PC-3 (cell line): ENCODE results near the gene TMEM181. TPM values are rescaled to one million over a fixed set of nuclear protein-coding genes. Genes with fewer than 3 reads are reported as not detected.
"Not testable (repeated sequence)": the region's sequence is repeated elsewhere in the genome, so short reads cannot be mapped to it uniquely, and the experiment has no call there.

Experiments used
- ATAC-seq: fragments of 200-7000 bp; cut with Tn5 transposase; 2 replicates; pipeline ENCODE4 v1.9.1; 2020; ENCODE audit warnings: mild to moderate bottlenecking, moderate library complexity
- BruUV-seq: library from RNA; stranded (reverse); fragments of 400-500 nt; replicated peaks from 2 replicates; lab custom pipeline; 2021; lab: Mats Ljungman, UMichigan
- CTCF ChIA-PET: fragments of 300-600 bp; sonication (Branson Sonifier 250); formaldehyde crosslinking; loops from one replicate; lab custom pipeline; 2022; ENCODE audit warnings: antibody characterized with exemption; lab: Charles Lee
- POLR2A ChIA-PET: fragments of 300-600 bp; sonication (Branson Sonifier 250); formaldehyde crosslinking; loops from one replicate; lab custom pipeline; 2022; ENCODE audit warnings: antibody characterized with exemption; ENCODE audit not compliant: unreplicated experiment; lab: Charles Lee
- DNase-seq: peaks from one replicate; pipeline ENCODE4 v3.0.0-alpha.2; 2015
- H2AFZ ChIP-seq: fragments of 300-600 bp; sonication (generic); 2 replicates; pipeline ENCODE4 v1.6.0; 2016; ENCODE audit warnings: antibody characterized with exemption, low read length
- H3F3A ChIP-seq: fragments of 300-600 bp; sonication (generic); one replicate; pipeline ENCODE4 v1.6.0; 2017; ENCODE audit warnings: antibody characterized with exemption, low read length, control low read depth, mild to moderate bottlenecking; ENCODE audit not compliant: unreplicated experiment
- H3K27ac ChIP-seq: fragments of 300-600 bp; sonication (generic); 2 replicates; pipeline ENCODE4 v1.5.1; 2016; ENCODE audit warnings: mild to moderate bottlenecking, low read length
- H3K27me3 ChIP-seq: fragments of 300-600 bp; sonication (generic); 2 replicates; pipeline ENCODE4 v1.6.1; 2016; ENCODE audit warnings: low read length, mixed read lengths
- H3K36me3 ChIP-seq: fragments of 300-600 bp; sonication (generic); 2 replicates; pipeline ENCODE4 v1.6.1; 2016; ENCODE audit warnings: low read depth, mixed run types, low read length, mixed read lengths
- H3K4me1 ChIP-seq: fragments of 300-600 bp; sonication (generic); 2 replicates; pipeline ENCODE4 v1.5.1; 2016; ENCODE audit warnings: low read length; ENCODE audit not compliant: insufficient read depth
- H3K4me2 ChIP-seq: fragments of 300-600 bp; sonication (generic); 2 replicates; pipeline ENCODE4 v1.6.0; 2016; ENCODE audit warnings: low read length
- H3K4me3 ChIP-seq: fragments of 300-600 bp; sonication (generic); 2 replicates; pipeline ENCODE4 v1.5.1; 2016; ENCODE audit warnings: mild to moderate bottlenecking, low read length, mixed read lengths
- H3K79me2 ChIP-seq: fragments of 300-600 bp; sonication (generic); 2 replicates; pipeline ENCODE4 v1.6.1; 2017; ENCODE audit warnings: low read length, mixed read lengths
- H3K9ac ChIP-seq: fragments of 300-600 bp; sonication (generic); 2 replicates; pipeline ENCODE4 v1.6.0; 2016; ENCODE audit warnings: mild to moderate bottlenecking, low read length
- H3K9me2 ChIP-seq: fragments of 300-600 bp; sonication (generic); replicated peaks from 2 replicates; pipeline ENCODE4 v1.6.1; 2016; ENCODE audit warnings: mixed run types, low read length, mixed read lengths
- H3K9me3 ChIP-seq: fragments of 300-600 bp; sonication (generic); 2 replicates; pipeline ENCODE4 v1.6.1; 2016; ENCODE audit warnings: low read length, mixed read lengths
- H4K20me1 ChIP-seq: fragments of 300-600 bp; sonication (generic); 2 replicates; pipeline ENCODE4 v1.6.1; 2016; ENCODE audit warnings: low read length, mixed read lengths
- EZH2 ChIP-seq: fragments of 300-600 bp; sonication (generic); IDR thresholded peaks from one replicate; pipeline ENCODE4 v1.6.1; 2017; ENCODE audit warnings: antibody characterized with exemption, mild to moderate bottlenecking, low read length; ENCODE audit not compliant: unreplicated experiment
- EZH2phosphoT487 ChIP-seq: fragments of 300-600 bp; sonication (generic); IDR thresholded peaks from 2 replicates; pipeline ENCODE4 v1.6.1; 2018; ENCODE audit warnings: mild to moderate bottlenecking, antibody characterized with exemption, low read length, borderline replicate concordance
- intact Hi-C: fragments of 100-400 bp; cut with micrococcal nuclease; formaldehyde crosslinking; loops from 2 replicates; pipeline ENCODE4 v1.9.0; 2023
- total RNA-seq: library from RNA; depleted of rRNA; stranded (reverse); fragments of >200 nt; gene quantifications from 2 replicates; pipeline ENCODE4 v1.2.3, GENCODE V29; 2014
- TF ChIP-seq, protein P1 (sequence below): fragments of 300-600 bp; sonication (generic); conservative IDR thresholded peaks from 2 replicates; pipeline ENCODE4 v1.5.1; 2017; ENCODE audit warnings: antibody characterized with exemption, low read depth, mild to moderate bottlenecking, low read length

TMEM181 gene
- total RNA-seq, 1 experiment from 2014 or later, result 13.7 TPM

DNA sequence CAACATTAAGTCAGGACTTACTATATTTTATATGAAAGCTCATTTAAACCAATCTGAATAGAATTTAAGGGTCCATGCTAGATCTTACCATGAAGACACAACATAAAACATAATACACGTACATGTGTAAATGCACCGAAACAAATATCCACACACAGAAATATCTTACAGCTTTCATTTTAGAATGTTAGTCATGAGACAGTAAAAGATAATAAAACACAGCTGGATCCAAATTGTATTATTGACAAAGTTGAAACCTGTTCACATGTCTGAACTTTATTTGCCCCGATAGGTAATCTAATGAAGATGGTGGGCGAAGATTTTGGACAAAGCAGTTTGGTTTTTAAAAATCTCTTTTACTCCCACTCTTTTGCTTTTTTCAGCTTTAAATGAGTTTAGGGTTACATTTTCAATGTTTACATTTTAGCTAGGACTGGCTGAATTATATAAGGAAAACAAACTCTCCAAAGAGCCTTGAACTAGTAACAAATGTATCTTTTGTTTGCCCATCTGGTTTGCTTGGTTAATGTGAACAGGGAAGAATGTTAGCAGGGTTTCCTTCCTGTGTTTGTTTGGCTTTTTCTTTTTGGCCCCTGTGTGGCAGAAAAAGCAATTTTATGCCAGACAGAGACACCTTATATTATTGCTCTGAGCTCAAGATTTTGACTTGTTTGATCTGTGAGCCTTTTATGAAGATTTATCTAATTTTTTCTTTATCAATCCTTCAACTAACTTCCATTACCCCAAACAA is 5.1 kb upstream of the TMEM181 start:
- Histone ChIP-seq H3K9me3 (no peaks in the 10 kb centered on the region), H3K27me3 (no peaks in the 10 kb centered on the region), H4K20me1 (no peaks in the 10 kb centered on the region), H3K36me3 (no peaks in the 10 kb centered on the region), H3K4me1 (peaks cover 3% of the 10 kb centered on the region; the same call in 1 of the 2 replicates), H3K27ac (no peak overlapping the region), H3F3A (no peaks in the 10 kb centered on the region), H3K9ac (no peak overlapping the region), H3K79me2 (no peaks in the 10 kb centered on the region), H3K4me3 (no peak overlapping the region), H3K9me2 (no peaks in the 10 kb centered on the region), H3K4me2 (no peak overlapping the region), H2AFZ (no peak overlapping the region)
- ChIA-PET CTCF (no interaction called here), POLR2A (no interaction called here)
- BruUV-seq, result no TSS peak
- intact Hi-C loops, result no loop called here
- TF ChIP-seq, protein P1, sequence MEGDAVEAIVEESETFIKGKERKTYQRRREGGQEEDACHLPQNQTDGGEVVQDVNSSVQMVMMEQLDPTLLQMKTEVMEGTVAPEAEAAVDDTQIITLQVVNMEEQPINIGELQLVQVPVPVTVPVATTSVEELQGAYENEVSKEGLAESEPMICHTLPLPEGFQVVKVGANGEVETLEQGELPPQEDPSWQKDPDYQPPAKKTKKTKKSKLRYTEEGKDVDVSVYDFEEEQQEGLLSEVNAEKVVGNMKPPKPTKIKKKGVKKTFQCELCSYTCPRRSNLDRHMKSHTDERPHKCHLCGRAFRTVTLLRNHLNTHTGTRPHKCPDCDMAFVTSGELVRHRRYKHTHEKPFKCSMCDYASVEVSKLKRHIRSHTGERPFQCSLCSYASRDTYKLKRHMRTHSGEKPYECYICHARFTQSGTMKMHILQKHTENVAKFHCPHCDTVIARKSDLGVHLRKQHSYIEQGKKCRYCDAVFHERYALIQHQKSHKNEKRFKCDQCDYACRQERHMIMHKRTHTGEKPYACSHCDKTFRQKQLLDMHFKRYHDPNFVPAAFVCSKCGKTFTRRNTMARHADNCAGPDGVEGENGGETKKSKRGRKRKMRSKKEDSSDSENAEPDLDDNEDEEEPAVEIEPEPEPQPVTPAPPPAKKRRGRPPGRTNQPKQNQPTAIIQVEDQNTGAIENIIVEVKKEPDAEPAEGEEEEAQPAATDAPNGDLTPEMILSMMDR, result no peak
- TF ChIP-seq EZH2phosphoT487 (no peak), EZH2 (no peak)
- peak; percentile 32; the same call in 1 of the 2 replicates for ATAC-seq
- no peak for DNase-seq

DNA sequence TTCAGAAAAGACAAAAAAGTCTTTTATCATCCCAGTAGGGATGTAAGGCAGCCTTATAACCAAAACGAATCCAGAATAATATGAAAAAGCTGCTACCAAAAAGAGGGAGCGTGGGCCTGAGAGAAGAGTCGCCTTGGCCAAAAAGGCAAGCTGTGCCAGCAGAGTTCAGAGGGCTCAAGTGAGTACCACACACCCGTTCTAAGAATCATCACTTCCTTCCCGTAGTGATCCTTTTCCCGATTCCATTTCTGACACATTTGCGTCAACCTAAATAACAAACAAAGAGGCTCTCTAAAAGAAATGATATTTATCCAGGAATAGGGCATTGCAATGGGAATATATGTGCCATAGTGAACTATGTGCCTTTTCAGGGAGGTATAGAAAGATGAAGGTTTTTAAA is 3.8 kb upstream of the TMEM181 start:
- no TSS peak for BruUV-seq
- no peaks in the 10 kb centered on the region for H3F3A ChIP-seq
- H3K27me3 ChIP-seq, result no peaks in the 10 kb centered on the region
- peaks cover 6% of the 10 kb centered on the region for H3K4me1 ChIP-seq
- no peak overlapping the region for H3K4me3 ChIP-seq
- H3K27ac ChIP-seq, result no peak overlapping the region
- POLR2A ChIA-PET, result no interaction called here
- no peak for ATAC-seq
- no peak overlapping the region for H3K9ac ChIP-seq
- H3K9me3 ChIP-seq, result no peaks in the 10 kb centered on the region
- H3K9me2 ChIP-seq, result no peaks in the 10 kb centered on the region
- H4K20me1 ChIP-seq, result no peaks in the 10 kb centered on the region
- no peak for DNase-seq
- no peaks in the 10 kb centered on the region for H3K36me3 ChIP-seq
- TF ChIP-seq EZH2phosphoT487 (no peak), EZH2 (no peak)
- CTCF ChIA-PET, result no interaction called here
- no peak overlapping the region for H2AFZ ChIP-seq
- intact Hi-C loops, result no loop called here
- peaks cover 10% of the 10 kb centered on the region for H3K79me2 ChIP-seq
- no peak overlapping the region for H3K4me2 ChIP-seq

DNA sequence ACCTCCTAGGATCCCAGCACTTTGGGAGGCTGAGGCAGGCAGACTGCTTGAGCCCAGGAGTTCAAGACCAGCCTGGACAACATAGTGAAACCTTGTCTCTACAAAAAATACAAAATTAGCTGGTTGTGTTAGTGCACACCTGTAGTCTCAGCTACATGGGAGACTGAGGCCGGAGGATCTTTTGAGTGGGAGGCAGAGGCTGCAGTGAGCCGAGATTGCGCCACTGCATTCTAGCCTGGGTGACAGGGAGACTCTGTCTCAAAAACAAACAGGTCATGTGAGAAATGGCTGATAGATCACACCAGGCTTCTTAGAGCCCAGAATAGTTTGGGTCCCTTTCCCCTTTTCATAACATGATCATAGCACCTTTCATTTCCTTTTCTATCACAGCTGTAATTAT is 2.8 kb upstream of the TMEM181 start:
- H3K9ac ChIP-seq, CTCF ChIA-PET, H3K27ac ChIP-seq, H3K36me3 ChIP-seq, H3K4me2 ChIP-seq, H4K20me1 ChIP-seq, H3K9me2 ChIP-seq, H2AFZ ChIP-seq, H3K27me3 ChIP-seq, intact Hi-C loops, H3F3A ChIP-seq, ATAC-seq, BruUV-seq, DNase-seq, H3K4me3 ChIP-seq, POLR2A ChIA-PET, H3K9me3 ChIP-seq: not testable (repeated sequence)
- Histone ChIP-seq H3K79me2 (peaks cover 20% of the 10 kb centered on the region), H3K4me1 (peaks cover 16% of the 10 kb centered on the region)
